Measurements from ENCODE around the gene NEIL1. TPM values are rescaled to one million over a fixed set of nuclear protein-coding genes. Genes with fewer than 3 reads are reported as not detected.

NEIL1 gene
- total and polyA plus RNA-seq, 2 experiments from 2014 or later = 42.2 to 71.2 TPM

DNA sequence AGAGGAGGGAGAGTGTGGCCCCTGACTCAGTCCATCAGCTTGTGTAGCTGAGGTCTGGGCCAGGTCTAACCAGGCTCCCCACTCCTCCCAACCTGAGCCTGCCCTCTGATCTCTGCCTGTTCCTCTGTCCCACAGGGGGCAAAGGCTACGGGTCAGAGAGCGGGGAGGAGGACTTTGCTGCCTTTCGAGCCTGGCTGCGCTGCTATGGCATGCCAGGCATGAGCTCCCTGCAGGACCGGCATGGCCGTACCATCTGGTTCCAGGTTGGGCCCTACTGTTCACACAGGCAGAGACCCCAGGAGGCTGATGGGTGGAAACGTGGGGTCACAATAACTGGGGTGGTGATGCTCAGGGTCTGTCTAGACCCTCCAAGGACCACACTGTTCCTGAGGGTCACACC, 6.8 kb downstream of the NEIL1 start:
- Histone ChIP-seq H3K36me3 (peaks cover 4% of the 10 kb centered on the region), H3K4me3 (no peak overlapping the region), H3K9me3 (ENCODE audit: low read depth) (no peaks in the 10 kb centered on the region), H3K27ac (no peak overlapping the region), H3K27me3 (no peaks in the 10 kb centered on the region), H3K4me1 (ENCODE audit: low read depth) (no peaks in the 10 kb centered on the region)
- no peak for DNase-seq (ENCODE audit: low read depth in 1 of 2, low spot score in 1 of 2)
- TF ChIP-seq, protein P1, sequence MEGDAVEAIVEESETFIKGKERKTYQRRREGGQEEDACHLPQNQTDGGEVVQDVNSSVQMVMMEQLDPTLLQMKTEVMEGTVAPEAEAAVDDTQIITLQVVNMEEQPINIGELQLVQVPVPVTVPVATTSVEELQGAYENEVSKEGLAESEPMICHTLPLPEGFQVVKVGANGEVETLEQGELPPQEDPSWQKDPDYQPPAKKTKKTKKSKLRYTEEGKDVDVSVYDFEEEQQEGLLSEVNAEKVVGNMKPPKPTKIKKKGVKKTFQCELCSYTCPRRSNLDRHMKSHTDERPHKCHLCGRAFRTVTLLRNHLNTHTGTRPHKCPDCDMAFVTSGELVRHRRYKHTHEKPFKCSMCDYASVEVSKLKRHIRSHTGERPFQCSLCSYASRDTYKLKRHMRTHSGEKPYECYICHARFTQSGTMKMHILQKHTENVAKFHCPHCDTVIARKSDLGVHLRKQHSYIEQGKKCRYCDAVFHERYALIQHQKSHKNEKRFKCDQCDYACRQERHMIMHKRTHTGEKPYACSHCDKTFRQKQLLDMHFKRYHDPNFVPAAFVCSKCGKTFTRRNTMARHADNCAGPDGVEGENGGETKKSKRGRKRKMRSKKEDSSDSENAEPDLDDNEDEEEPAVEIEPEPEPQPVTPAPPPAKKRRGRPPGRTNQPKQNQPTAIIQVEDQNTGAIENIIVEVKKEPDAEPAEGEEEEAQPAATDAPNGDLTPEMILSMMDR (IDR thresholded peaks at IDR 0.05; ENCODE audit: low read depth, low read length) = no peak

DNA sequence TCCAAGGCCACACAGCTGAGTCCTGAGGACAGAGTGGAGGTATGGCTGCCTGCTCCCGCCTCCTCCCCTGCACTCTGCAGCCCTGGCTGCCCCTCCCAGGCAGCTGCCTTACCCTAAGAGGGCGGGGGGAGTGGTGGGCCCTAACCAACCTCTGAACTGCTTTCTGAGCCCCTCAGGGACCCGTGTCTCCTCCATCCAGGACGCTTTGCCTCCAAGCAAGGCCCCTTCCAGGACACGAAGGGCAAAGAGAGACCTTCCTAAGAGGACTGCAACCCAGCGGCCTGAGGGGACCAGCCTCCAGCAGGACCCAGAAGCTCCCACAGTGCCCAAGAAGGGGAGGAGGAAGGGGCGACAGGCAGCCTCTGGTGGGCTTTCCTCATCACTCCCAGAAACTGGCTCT, 7.6 kb downstream of the NEIL1 start:
- TF ChIP-seq, protein P1 (IDR thresholded peaks at IDR 0.05; ENCODE audit: low read depth, low read length) = no peak
- DNase-seq (ENCODE audit: low read depth in 1 of 2, low spot score in 1 of 2) = no peak
- H3K36me3 ChIP-seq = peaks cover 4% of the 10 kb centered on the region
- no peaks in the 10 kb centered on the region for H3K27me3 ChIP-seq
- no peak overlapping the region for H3K27ac ChIP-seq
- no peak overlapping the region for H3K4me3 ChIP-seq
- H3K9me3 ChIP-seq (ENCODE audit: low read depth) = no peaks in the 10 kb centered on the region
- no peaks in the 10 kb centered on the region for H3K4me1 ChIP-seq (ENCODE audit: low read depth)

DNA sequence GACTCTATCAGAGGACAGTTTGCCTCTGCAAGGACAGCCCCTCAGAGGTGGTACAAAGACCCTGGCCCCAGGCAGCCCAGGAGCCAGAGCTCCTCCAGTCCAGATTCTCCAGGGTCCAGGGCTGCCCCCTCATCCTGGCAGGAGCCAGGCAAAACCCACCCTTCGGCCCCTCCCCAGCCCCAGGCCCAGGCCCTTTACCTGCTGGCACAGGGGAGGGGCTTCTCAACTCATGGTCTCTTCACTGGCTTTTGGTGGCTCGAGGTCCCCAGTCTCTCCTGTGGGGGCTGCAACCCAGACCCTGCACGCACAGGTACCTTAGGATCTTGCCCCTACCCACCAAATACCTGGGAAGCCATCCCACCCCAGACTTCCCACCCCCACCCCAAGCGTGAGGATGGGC, 8.5 kb downstream of the NEIL1 start:
- Histone ChIP-seq H3K4me1 (ENCODE audit: low read depth) (no peaks in the 10 kb centered on the region), H3K36me3 (peaks cover 4% of the 10 kb centered on the region), H3K27ac (no peak overlapping the region), H3K27me3 (no peaks in the 10 kb centered on the region), H3K9me3 (ENCODE audit: low read depth) (no peaks in the 10 kb centered on the region), H3K4me3 (no peak overlapping the region)
- TF ChIP-seq, protein P1 (IDR thresholded peaks at IDR 0.05; ENCODE audit: low read depth, low read length) = no peak
- DNase-seq (ENCODE audit: low read depth in 1 of 2, low spot score in 1 of 2) = no peak

DNA sequence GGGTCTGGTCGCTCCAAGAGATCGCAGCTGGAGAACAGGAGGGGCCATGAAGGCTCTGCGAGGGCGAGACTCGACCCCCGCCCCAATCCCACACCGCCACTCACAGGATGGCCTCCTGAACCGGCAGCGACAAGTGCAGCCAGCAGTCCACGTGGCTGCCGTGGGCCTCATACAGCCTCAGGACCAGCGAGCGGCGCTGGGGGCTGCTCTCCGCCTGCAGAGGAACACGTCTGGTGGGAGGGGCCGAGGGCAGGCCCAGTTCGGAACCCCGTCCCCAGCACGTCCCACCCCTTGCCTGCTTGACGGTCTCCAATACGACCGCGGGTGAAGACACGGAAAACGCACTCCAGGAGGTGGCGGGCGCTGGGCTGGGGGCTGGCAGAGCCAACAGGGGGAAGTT, 9.2 kb downstream of the NEIL1 start:
- Histone ChIP-seq H3K27ac (no peak overlapping the region), H3K27me3 (no peaks in the 10 kb centered on the region), H3K4me3 (no peak overlapping the region), H3K36me3 (peaks cover 4% of the 10 kb centered on the region), H3K4me1 (ENCODE audit: low read depth) (no peaks in the 10 kb centered on the region), H3K9me3 (ENCODE audit: low read depth) (no peaks in the 10 kb centered on the region)
- DNase-seq (ENCODE audit: low read depth in 1 of 2, low spot score in 1 of 2) = no peak
- TF ChIP-seq, protein P1 (IDR thresholded peaks at IDR 0.05; ENCODE audit: low read depth, low read length) = no peak

- peaks cover 4% of the 10 kb centered on the region for H3K36me3 ChIP-seq
- DNase-seq (ENCODE audit: low read depth in 1 of 2, low spot score in 1 of 2) = no peak
- TF ChIP-seq, protein P1 (IDR thresholded peaks at IDR 0.05; ENCODE audit: low read depth, low read length) = no peak
- H3K9me3 ChIP-seq (ENCODE audit: low read depth) = no peaks in the 10 kb centered on the region
- no peak overlapping the region for H3K4me3 ChIP-seq
- no peaks in the 10 kb centered on the region for H3K4me1 ChIP-seq (ENCODE audit: low read depth)
- H3K27me3 ChIP-seq = no peaks in the 10 kb centered on the region
- H3K27ac ChIP-seq = no peak overlapping the region
Observed at GRCh38 chr15:75356517-75356916, 9.7 kb downstream of the NEIL1 start.

Data from cardiac muscle cell (in vitro differentiated cells and primary cell).